Right lobe of liver (tissue), 6 donors: ENCODE data around the gene CBL. TPM values are rescaled to one million over a fixed set of nuclear protein-coding genes. Genes with fewer than 3 reads are reported as not detected.
A peak's percentile ranks its signal among the peaks of the same experiment; 100 is the strongest.

Experiments
- ATAC-seq, 4 donors: fragments of 200-7000 bp; cut with Tn5 transposase; one replicate each; pipeline ENCODE4 v1.9.1; 2020; ENCODE audit warnings: mild to moderate bottlenecking in 4 of 4, moderate library complexity in 4 of 4
- DNase-seq, 3 donors: peaks; one replicate each; pipeline ENCODE4 v3.0.0-alpha.2; 2020
- H3K27ac ChIP-seq, 3 donors: fragments of 200-600 bp; one replicate each; pipeline ENCODE4 v1.8.0; 2022
- H3K27me3 ChIP-seq, 2 donors: fragments of 200-600 bp; one replicate each; pipeline ENCODE4 v1.8.0; 2022
- H3K36me3 ChIP-seq, 4 donors: fragments of 200-600 bp; sonication (generic) in 1 of 4; one replicate each; pipeline versions ENCODE4 v1.5.1 to v1.8.0; 2017 to 2022; ENCODE audit warnings: control low read depth in 1 of 4
- H3K4me1 ChIP-seq, 4 donors: fragments of 200-600 bp; sonication (generic) in 1 of 4; one replicate each; pipeline versions ENCODE4 v1.5.1 to v1.8.0; 2017 to 2022; ENCODE audit warnings: control low read depth in 1 of 4
- H3K4me3 ChIP-seq, 3 donors: fragments of 200-600 bp; one replicate each; pipeline ENCODE4 v1.8.0; 2022
- H3K9me3 ChIP-seq, 4 donors: fragments of 200-600 bp; sonication (generic) in 1 of 4; one replicate each; pipeline versions ENCODE4 v1.5.1 to v1.8.0; 2017 to 2022; ENCODE audit warnings: control low read depth in 1 of 4
- CTCF ChIP-seq, 4 donors: fragments of 200-600 bp in 3 of 4; fragments of 450-650 bp in 1 of 4; IDR thresholded peaks; one replicate each; pipeline versions ENCODE4 v1.5.1 to v1.8.0; 2016 to 2022; ENCODE audit warnings: antibody characterized with exemption in 4 of 4, mild to moderate bottlenecking in 2 of 4
- POLR2A ChIP-seq: fragments of 450-650 bp; IDR thresholded peaks from one replicate; pipeline ENCODE4 v1.6.1; 2017; ENCODE audit warnings: antibody characterized with exemption, mild to moderate bottlenecking
- WGBS: methylation state at CpG from one replicate; pipeline ENCODE4 v1.1.6; 2018; ENCODE audit warnings: low coverage, low lambda C conversion rate; ENCODE audit not compliant: insufficient coverage; ENCODE audit errors: missing lambda C conversion rate; 5-methylcytosine and 5-hydroxymethylcytosine counted together
- intact Hi-C, 2 donors: fragments of 100-400 bp; cut with DNase I; formaldehyde crosslinking; loops; one replicate each; pipeline versions ENCODE4 v1.11.2 to v1.14.1; 2022
- total RNA-seq, 6 experiments: library from RNA; depleted of rRNA in 2 of 6; stranded (reverse); fragments of >200 nt in 2 of 6; fragmentation: NEBNext Ultra II Directional in 3 of 6; extraction: Animal tissue kit (Norgen Biotek cat#: 25700) in 3 of 6; gene quantifications; one replicate each; pipeline versions ENCODE4 v1.1.0 to v1.2.4, GENCODE V29; 2016 to 2023
- donor health status: DM: no; HTN: yes; CAD: no.
- donor health status: DM: no; HTN: no; CAD: no.
- donor health status: DM: no; HTN: no; CAD: no.
- donor health status: DM: no; HTN: yes; CAD: no.
- donor health status: DM: no; HTN: yes; CAD: no.

CBL gene
- total RNA-seq, 6 experiments from 2014 or later = 3.1 to 7.1 (median 4.6) TPM

DNA sequence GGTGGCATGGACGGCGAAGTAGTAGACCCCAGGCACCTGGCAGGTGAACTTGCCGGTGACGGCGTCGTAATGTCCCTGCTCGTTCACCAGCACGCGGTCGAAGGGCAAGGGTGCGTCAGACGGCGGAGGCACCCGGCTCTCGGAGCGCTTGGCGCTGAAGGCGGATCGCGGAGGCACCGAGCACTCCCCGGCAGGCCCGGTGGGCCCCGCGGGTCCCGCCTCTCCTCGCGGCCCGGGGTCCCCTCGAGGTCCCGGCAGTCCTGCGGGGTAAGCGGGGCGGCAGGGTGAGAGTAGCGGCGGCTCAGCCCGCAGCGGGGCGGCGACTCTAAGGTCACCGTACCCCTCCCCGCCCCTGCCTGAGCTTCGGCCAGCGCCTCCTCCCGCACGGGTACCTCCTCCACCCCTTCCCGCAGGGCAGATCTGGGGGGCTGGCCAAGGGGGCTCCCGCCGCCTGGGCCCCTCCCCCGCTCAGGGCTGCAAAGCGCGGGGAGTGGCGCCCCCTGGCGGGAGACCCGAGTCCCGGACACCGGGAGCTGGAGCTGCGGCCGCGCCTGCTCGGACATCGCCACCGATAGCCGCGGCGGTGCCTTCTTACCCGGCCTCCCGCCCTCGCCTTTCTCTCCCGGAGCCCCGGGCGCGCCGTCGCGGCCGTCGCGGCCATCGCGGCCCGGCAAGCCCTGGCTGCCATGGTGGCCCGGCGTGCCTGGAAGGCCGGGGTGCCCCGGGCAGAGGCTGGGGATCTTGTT is 133.6 kb downstream of the CBL start:
- Histone ChIP-seq H3K4me3 (peak overlapping the region; percentile 45 to 51 (median 49)), H3K27ac (peak overlapping the region; percentile 70 to 89 (median 76)), H3K9me3 (no peaks in the 10 kb centered on the region), H3K4me1 (peaks cover 0 to 28% (median 12%) of the 10 kb centered on the region in 4 donors), H3K27me3 (no peaks in the 10 kb centered on the region), H3K36me3 (no peaks in the 10 kb centered on the region)
- intact Hi-C loops = no loop called here
- ATAC-seq (peak; percentile 51 to 59 (median 56)), DNase-seq (peak; percentile 74 to 82 (median 81))
- TF ChIP-seq POLR2A (no peak), CTCF (IDR thresholded peaks at IDR 0.05) (peak; percentile 75 to 91 (median 84))
- WGBS = 5% methylated on average over 16 of the region's 86 CpGs

- Histone ChIP-seq H3K36me3 (no peaks in the 10 kb centered on the region), H3K9me3 (no peaks in the 10 kb centered on the region), H3K27ac (peak within 1 kb of the TSS; percentile 70 to 89 (median 76)), H3K4me1 (peaks cover 0 to 22% (median 9%) of the 10 kb centered on the region in 4 donors), H3K4me3 (peak within 1 kb of the TSS; percentile 45 to 51 (median 49)), H3K27me3 (no peaks in the 10 kb centered on the region)
- WGBS = 19% methylated on average over 17 of the region's 53 CpGs
- intact Hi-C loops = no loop called here
- peak; percentile 19 to 44 (median 29) for ATAC-seq
- peak in 2 of 3 donors; percentile 75 to 77 for DNase-seq
- TF ChIP-seq POLR2A (no peak), CTCF (IDR thresholded peaks at IDR 0.05) (no peak)
Measured at GRCh38 chr11:119340335-119341221, 134.4 kb downstream of the CBL start, which contains the start of gene C1QTNF5. C1QTNF5 (minus strand) TSS chr11:119340883; CDS start chr11:119340397, 486 bp downstream.

- DNase-seq (peak in 1 of 3 donors; percentile 43), ATAC-seq (peak in 1 of 4 donors; percentile 3)
- TF ChIP-seq CTCF (IDR thresholded peaks at IDR 0.05) (no peak), POLR2A (no peak)
- Histone ChIP-seq H3K27me3 (no peaks in the 10 kb centered on the region), H3K4me3 (no peak overlapping the region), H3K4me1 (peaks cover 0 to 18% (median 7%) of the 10 kb centered on the region in 4 donors), H3K9me3 (no peaks in the 10 kb centered on the region), H3K27ac (peak overlapping the region; percentile 70 to 89 (median 76)), H3K36me3 (no peaks in the 10 kb centered on the region)
- 45% methylated on average over 7 of the region's 16 CpGs for WGBS
- intact Hi-C loops = no loop called here
Measured at GRCh38 chr11:119341222-119342022, 135.3 kb downstream of the CBL start.

GRCh38 chr11:119342023-119342300 is 135.8 kb downstream of the CBL start:
- intact Hi-C loops = no loop called here
- Histone ChIP-seq H3K9me3 (no peaks in the 10 kb centered on the region), H3K27me3 (no peaks in the 10 kb centered on the region), H3K36me3 (no peaks in the 10 kb centered on the region), H3K4me3 (no peak overlapping the region), H3K4me1 (peaks cover 0 to 18% (median 7%) of the 10 kb centered on the region in 4 donors), H3K27ac (no peak overlapping the region)
- DNase-seq (peak in 1 of 3 donors; percentile 40), ATAC-seq (no peak)
- TF ChIP-seq CTCF (IDR thresholded peaks at IDR 0.05) = no peak
- no peak for TF ChIP-seq POLR2A
- 75% methylated on average over 1 of the region's 7 CpGs for WGBS
